ENCODE data around the gene ARF4. TPM values are rescaled to one million over a fixed set of nuclear protein-coding genes. Genes with fewer than 3 reads are reported as not detected.
"Not testable (repeated sequence)": the region's sequence is repeated elsewhere in the genome, so short reads cannot be mapped to it uniquely, and the experiment has no call there.

The ARF4 gene
- polyA plus RNA-seq, 1 donor (not counting 4 experiments of a cell fraction or from before 2014, with no cell fraction given) = 344 TPM

DNA sequence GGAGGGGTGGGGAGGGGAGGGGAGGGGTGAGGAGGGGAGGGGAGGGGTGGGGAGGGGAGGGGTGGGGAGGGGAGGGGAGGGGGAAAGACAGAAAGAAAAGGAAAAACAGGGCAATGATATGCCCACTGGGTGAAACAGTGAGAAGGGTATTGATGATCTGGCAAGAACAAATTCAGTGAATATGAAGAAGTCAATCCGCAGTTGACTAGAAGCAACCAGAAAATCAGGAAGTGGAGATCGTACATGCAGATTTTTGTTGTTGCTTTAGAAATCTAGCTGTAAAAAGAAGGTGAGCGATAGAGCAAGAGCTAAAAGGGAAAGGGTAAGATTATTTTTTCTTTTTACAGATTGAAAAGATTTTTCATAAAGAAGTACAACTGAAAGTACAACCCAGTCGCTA, 47.6 kb upstream of the ARF4 start:
- H3K9ac ChIP-seq (ENCODE audit: control insufficient read depth, extremely low read depth, insufficient read depth, low read length) = no peak overlapping the region
- no peak overlapping the region for H3K4me3 ChIP-seq (ENCODE audit: control insufficient read depth in 2 of 3, extremely low read depth in 1 of 3, insufficient read depth in 2 of 3, low read depth in 1 of 3, low read length in 3 of 3)
- no peak overlapping the region for H3K27ac ChIP-seq (ENCODE audit: control insufficient read depth, insufficient read depth, low read length)
- no peaks in the 10 kb centered on the region for H3K9me3 ChIP-seq (ENCODE audit: control insufficient read depth, low read depth, low read length)
- peaks cover 10 to 14% of the 10 kb centered on the region in 2 experiments for H3K36me3 ChIP-seq (ENCODE audit: control insufficient read depth in 2 of 2, extremely low read depth in 1 of 2, insufficient read depth in 2 of 2, low read length in 2 of 2)
- no peaks in the 10 kb centered on the region for H3K9me1 ChIP-seq (ENCODE audit: control insufficient read depth, extremely low read depth, insufficient read depth, low read length)
- no peak for FAIRE-seq
- no peaks in the 10 kb centered on the region for H3K27me3 ChIP-seq (ENCODE audit: control insufficient read depth, extremely low read depth, insufficient read depth, low read length)
- no peak for DNase-seq (ENCODE audit: low read depth, low spot score)
- peaks cover 6% of the 10 kb centered on the region for H3K4me1 ChIP-seq (ENCODE audit: control insufficient read depth, extremely low read depth, insufficient read depth, low read length)
- no peak overlapping the region for H2AFZ ChIP-seq (ENCODE audit: control insufficient read depth, low read length)
- peaks cover 16% of the 10 kb centered on the region for H3K79me2 ChIP-seq (ENCODE audit: control insufficient read depth, insufficient read depth, low read length)
- dilution Hi-C loops (cut with MboI; ENCODE audit: extremely low pct_ligation_motif_present, low sequenced_read_pairs) = no loop called here
- no peak for TF ChIP-seq EZH2 (IDR thresholded peaks at IDR 0.05; ENCODE audit: low read length)
- TF ChIP-seq, protein P1, sequence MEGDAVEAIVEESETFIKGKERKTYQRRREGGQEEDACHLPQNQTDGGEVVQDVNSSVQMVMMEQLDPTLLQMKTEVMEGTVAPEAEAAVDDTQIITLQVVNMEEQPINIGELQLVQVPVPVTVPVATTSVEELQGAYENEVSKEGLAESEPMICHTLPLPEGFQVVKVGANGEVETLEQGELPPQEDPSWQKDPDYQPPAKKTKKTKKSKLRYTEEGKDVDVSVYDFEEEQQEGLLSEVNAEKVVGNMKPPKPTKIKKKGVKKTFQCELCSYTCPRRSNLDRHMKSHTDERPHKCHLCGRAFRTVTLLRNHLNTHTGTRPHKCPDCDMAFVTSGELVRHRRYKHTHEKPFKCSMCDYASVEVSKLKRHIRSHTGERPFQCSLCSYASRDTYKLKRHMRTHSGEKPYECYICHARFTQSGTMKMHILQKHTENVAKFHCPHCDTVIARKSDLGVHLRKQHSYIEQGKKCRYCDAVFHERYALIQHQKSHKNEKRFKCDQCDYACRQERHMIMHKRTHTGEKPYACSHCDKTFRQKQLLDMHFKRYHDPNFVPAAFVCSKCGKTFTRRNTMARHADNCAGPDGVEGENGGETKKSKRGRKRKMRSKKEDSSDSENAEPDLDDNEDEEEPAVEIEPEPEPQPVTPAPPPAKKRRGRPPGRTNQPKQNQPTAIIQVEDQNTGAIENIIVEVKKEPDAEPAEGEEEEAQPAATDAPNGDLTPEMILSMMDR (optimal IDR thresholded peaks at IDR 0.05 in 1 of 3, IDR thresholded peaks at IDR 0.05 in 1 of 3, conservative IDR thresholded peaks at IDR 0.05 in 1 of 3; ENCODE audit: extremely low read depth in 1 of 3, insufficient read depth in 2 of 3, low read length in 3 of 3) = no peak
- H3K4me2 ChIP-seq (ENCODE audit: control insufficient read depth, extremely low read depth, insufficient read depth, low read depth, low read length) = no peak overlapping the region
- H4K20me1 ChIP-seq (ENCODE audit: control insufficient read depth, extremely low read depth, insufficient read depth, low read length) = peaks cover 2% of the 10 kb centered on the region

DNA sequence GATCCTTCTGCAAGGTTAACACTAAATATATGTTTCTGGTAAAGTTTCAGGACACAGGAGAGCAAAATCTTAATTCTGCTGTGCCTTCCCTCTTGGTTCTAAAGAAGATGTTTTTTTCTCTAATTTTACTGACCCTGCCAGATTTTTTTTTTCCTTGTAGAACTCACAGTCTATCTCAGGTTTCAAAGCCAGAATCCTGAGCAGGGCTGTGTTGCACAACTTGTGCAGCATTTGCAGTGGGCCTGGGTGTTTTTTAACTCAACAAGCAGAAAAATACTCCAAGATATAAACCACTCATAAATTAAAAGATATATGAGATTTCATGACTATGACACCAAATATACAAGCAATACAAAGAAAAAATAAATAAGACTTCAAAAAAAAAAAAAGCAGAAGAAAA, 40.2 kb upstream of the ARF4 start:
- FAIRE-seq = no peak
- dilution Hi-C loops (cut with MboI; ENCODE audit: extremely low pct_ligation_motif_present, low sequenced_read_pairs) = no loop called here
- no peak for DNase-seq (ENCODE audit: low read depth, low spot score)
- no peaks in the 10 kb centered on the region for H4K20me1 ChIP-seq (ENCODE audit: control insufficient read depth, extremely low read depth, insufficient read depth, low read length)
- H3K79me2 ChIP-seq (ENCODE audit: control insufficient read depth, insufficient read depth, low read length) = no peaks in the 10 kb centered on the region
- H3K4me2 ChIP-seq (ENCODE audit: control insufficient read depth, extremely low read depth, insufficient read depth, low read depth, low read length) = no peak overlapping the region
- no peak overlapping the region for H3K27ac ChIP-seq (ENCODE audit: control insufficient read depth, insufficient read depth, low read length)
- H3K36me3 ChIP-seq (ENCODE audit: control insufficient read depth in 2 of 2, extremely low read depth in 1 of 2, insufficient read depth in 2 of 2, low read length in 2 of 2) = peaks cover 13 to 21% of the 10 kb centered on the region in 2 experiments
- no peak overlapping the region for H3K4me3 ChIP-seq (ENCODE audit: control insufficient read depth in 2 of 3, extremely low read depth in 1 of 3, insufficient read depth in 2 of 3, low read depth in 1 of 3, low read length in 3 of 3)
- TF ChIP-seq, protein P1 (optimal IDR thresholded peaks at IDR 0.05 in 1 of 3, IDR thresholded peaks at IDR 0.05 in 1 of 3, conservative IDR thresholded peaks at IDR 0.05 in 1 of 3; ENCODE audit: extremely low read depth in 1 of 3, insufficient read depth in 2 of 3, low read length in 3 of 3) = no peak
- no peaks in the 10 kb centered on the region for H3K4me1 ChIP-seq (ENCODE audit: control insufficient read depth, extremely low read depth, insufficient read depth, low read length)
- H3K9ac ChIP-seq (ENCODE audit: control insufficient read depth, extremely low read depth, insufficient read depth, low read length) = no peak overlapping the region
- H2AFZ ChIP-seq (ENCODE audit: control insufficient read depth, low read length) = no peak overlapping the region
- H3K27me3 ChIP-seq (ENCODE audit: control insufficient read depth, extremely low read depth, insufficient read depth, low read length) = no peaks in the 10 kb centered on the region
- H3K9me3 ChIP-seq (ENCODE audit: control insufficient read depth, low read depth, low read length) = no peaks in the 10 kb centered on the region
- no peaks in the 10 kb centered on the region for H3K9me1 ChIP-seq (ENCODE audit: control insufficient read depth, extremely low read depth, insufficient read depth, low read length)

DNA sequence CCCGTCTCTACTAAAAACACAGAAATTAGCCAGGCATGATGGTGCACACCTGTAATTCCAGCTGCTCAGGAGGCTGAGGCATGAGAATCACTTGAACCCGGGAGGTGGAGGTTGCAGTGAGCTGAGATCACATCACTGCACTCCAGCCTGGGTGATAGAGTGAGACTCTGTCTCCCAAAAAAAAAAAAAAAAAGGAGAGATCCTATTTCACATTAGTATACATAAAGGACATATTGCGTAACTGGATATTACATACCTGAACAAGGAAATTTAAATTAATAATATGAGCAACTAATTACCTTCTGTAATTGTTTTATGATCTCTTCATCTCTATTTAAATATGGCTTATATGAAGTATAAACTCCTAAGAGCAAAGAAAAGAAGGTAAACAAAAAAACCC, 37.1 kb upstream of the ARF4 start:
- H3K79me2 ChIP-seq (ENCODE audit: control insufficient read depth, insufficient read depth, low read length); H3K4me1 ChIP-seq (ENCODE audit: control insufficient read depth, extremely low read depth, insufficient read depth, low read length); H3K27me3 ChIP-seq (ENCODE audit: control insufficient read depth, extremely low read depth, insufficient read depth, low read length); H3K9me3 ChIP-seq (ENCODE audit: control insufficient read depth, low read depth, low read length); FAIRE-seq; H3K4me3 ChIP-seq (ENCODE audit: control insufficient read depth in 2 of 3, extremely low read depth in 1 of 3, insufficient read depth in 2 of 3, low read depth in 1 of 3, low read length in 3 of 3); H3K9me1 ChIP-seq (ENCODE audit: control insufficient read depth, extremely low read depth, insufficient read depth, low read length); H2AFZ ChIP-seq (ENCODE audit: control insufficient read depth, low read length); dilution Hi-C loops (cut with MboI; ENCODE audit: extremely low pct_ligation_motif_present, low sequenced_read_pairs); H3K9ac ChIP-seq (ENCODE audit: control insufficient read depth, extremely low read depth, insufficient read depth, low read length); DNase-seq (ENCODE audit: low read depth, low spot score); H3K27ac ChIP-seq (ENCODE audit: control insufficient read depth, insufficient read depth, low read length); H4K20me1 ChIP-seq (ENCODE audit: control insufficient read depth, extremely low read depth, insufficient read depth, low read length); H3K4me2 ChIP-seq (ENCODE audit: control insufficient read depth, extremely low read depth, insufficient read depth, low read depth, low read length): not testable (repeated sequence)
- peaks cover 9 to 21% of the 10 kb centered on the region in 2 experiments for H3K36me3 ChIP-seq (ENCODE audit: control insufficient read depth in 2 of 2, extremely low read depth in 1 of 2, insufficient read depth in 2 of 2, low read length in 2 of 2)

All from keratinocyte (primary cell).